Glomerular visceral epithelial cell (primary cell): ENCODE measurements around the gene ELMOD1.

Experiments
- DNase-seq: peaks from one replicate; pipeline ENCODE4 v3.0.0-alpha.2; 2016; ENCODE audit errors: extremely low spot score

The ELMOD1 gene

GRCh38 chr11:107583629-107584195, 7.2 kb upstream of the ELMOD1 start:
- peak; percentile 8 for DNase-seq

GRCh38 chr11:107587306-107587979, 3.5 kb upstream of the ELMOD1 start:
- DNase-seq: no peak

GRCh38 chr11:107591378-107592230, 657 bp downstream of the ELMOD1 start:
- no peak for DNase-seq

GRCh38 chr11:107592231-107592590, 1.3 kb downstream of the ELMOD1 start:
- DNase-seq: no peak

GRCh38 chr11:107592813-107593212, 1.9 kb downstream of the ELMOD1 start:
- no peak for DNase-seq

- DNase-seq: no peak
Observed at GRCh38 chr11:107593951-107594350, 3.0 kb downstream of the ELMOD1 start.

GRCh38 chr11:107594736-107595135, 3.8 kb downstream of the ELMOD1 start:
- DNase-seq: no peak

- peak; percentile 5 for DNase-seq
Observed at GRCh38 chr11:107598225-107599139, 7.5 kb downstream of the ELMOD1 start.

GRCh38 chr11:107605061-107606006, 14.4 kb downstream of the ELMOD1 start:
- DNase-seq: no peak

GRCh38 chr11:107606141-107606540, 15.2 kb downstream of the ELMOD1 start:
- DNase-seq: no peak

- DNase-seq: no peak
Observed at GRCh38 chr11:107608809-107609208, 17.9 kb downstream of the ELMOD1 start.

- no peak for DNase-seq
Observed at GRCh38 chr11:107609400-107610218, 18.7 kb downstream of the ELMOD1 start.

GRCh38 chr11:107612445-107612844, 21.5 kb downstream of the ELMOD1 start:
- no peak for DNase-seq

- DNase-seq: no peak
Observed at GRCh38 chr11:107619926-107620325, 29.0 kb downstream of the ELMOD1 start.

- DNase-seq: no peak
Observed at GRCh38 chr11:107621081-107621480, 30.1 kb downstream of the ELMOD1 start.

- DNase-seq: no peak
Observed at GRCh38 chr11:107623183-107623582, 32.2 kb downstream of the ELMOD1 start.

- no peak for DNase-seq
Observed at GRCh38 chr11:107624983-107625684, 34.2 kb downstream of the ELMOD1 start.

GRCh38 chr11:107625685-107625989, 34.7 kb downstream of the ELMOD1 start:
- DNase-seq: no peak

- DNase-seq: no peak
Observed at GRCh38 chr11:107631043-107631442, 40.1 kb downstream of the ELMOD1 start.
